Activated naive CD8-positive, alpha-beta T cell treated with anti-CD3 and anti-CD28 coated beads, Interleukin-2, amount 10 ng/mL, durations not matched to agents 7 days and 5 days (primary cell): ENCODE data around the gene SORCS2. TPM values are rescaled to one million over a fixed set of nuclear protein-coding genes. Genes with fewer than 3 reads are reported as not detected.
A peak's percentile ranks its signal among the peaks of the same experiment; 100 is the strongest.

Source experiments
- ATAC-seq: fragments of 150-1000 bp; cut with Tn5 transposase; one replicate; pipeline ENCODE4 v1.10.0; 2021; ENCODE audit warnings: low read depth, moderate library complexity
- POLR2A ChIA-PET: fragments of 350-600 bp; sonication (Branson Sonifier 250); formaldehyde crosslinking; loops from one replicate; lab custom pipeline; 2021; ENCODE audit warnings: antibody characterized with exemption; lab: Charles Lee
- DNase-seq: peaks from one replicate; pipeline ENCODE4 v3.0.0; 2021
- H3K27ac Mint-ChIP-seq: one replicate; pipeline ENCODE4 v1.8.0; 2022; ENCODE audit warnings: mild to moderate bottlenecking, mixed read lengths
- H3K27me3 Mint-ChIP-seq: one replicate; pipeline ENCODE4 v1.8.0; 2022; ENCODE audit warnings: mild to moderate bottlenecking, moderate library complexity, mixed read lengths
- H3K36me3 Mint-ChIP-seq: one replicate; pipeline ENCODE4 v1.8.0; 2021; ENCODE audit warnings: mild to moderate bottlenecking, mixed read lengths
- H3K4me1 Mint-ChIP-seq: one replicate; pipeline ENCODE4 v1.8.0; 2021; ENCODE audit warnings: mixed read lengths
- H3K4me3 Mint-ChIP-seq: one replicate; pipeline ENCODE4 v1.8.0; 2022; ENCODE audit warnings: mild to moderate bottlenecking, moderate library complexity, mixed read lengths
- H3K9me3 Mint-ChIP-seq: one replicate; pipeline ENCODE4 v1.8.0; 2021; ENCODE audit warnings: mixed read lengths
- total RNA-seq, 2 experiments: library from RNA; stranded (reverse); gene quantifications; one replicate each; pipeline ENCODE4 v1.2.3, GENCODE V29; 2021

The SORCS2 gene
- total RNA-seq, 2 experiments from 2014 or later = not detected

GRCh38 chr4:7403001-7403400, 210.7 kb downstream of the SORCS2 start:
- no peak overlapping the region for H3K27ac Mint-ChIP-seq
- peaks cover 3% of the 10 kb centered on the region for H3K9me3 Mint-ChIP-seq
- H3K36me3 Mint-ChIP-seq = no peaks in the 10 kb centered on the region
- DNase-seq (no peak), ATAC-seq (no peak)
- H3K4me3 Mint-ChIP-seq = no peak overlapping the region
- H3K4me1 Mint-ChIP-seq = no peaks in the 10 kb centered on the region
- H3K27me3 Mint-ChIP-seq = peaks cover 6% of the 10 kb centered on the region
- POLR2A ChIA-PET = no interaction called here

DNA sequence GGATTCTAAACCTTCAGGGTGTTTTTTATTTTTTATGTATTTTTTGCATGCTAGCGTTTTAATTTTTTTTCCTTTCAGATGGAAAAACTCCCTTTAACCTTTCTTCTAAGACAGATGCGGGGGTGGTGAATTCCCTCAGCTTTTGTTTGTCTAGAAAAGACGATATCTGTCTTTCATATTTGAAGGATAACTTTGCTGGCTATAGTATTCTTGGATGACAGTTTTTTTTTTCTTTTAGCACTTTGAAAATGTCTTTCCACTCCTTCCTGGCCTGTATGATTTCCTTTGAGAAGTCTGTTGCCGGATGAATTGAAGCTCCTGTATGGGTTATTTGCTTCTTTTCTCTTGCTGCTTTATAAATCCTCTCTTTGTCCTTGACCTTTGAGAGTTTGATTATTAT, 215.8 kb downstream of the SORCS2 start:
- POLR2A ChIA-PET = no interaction called here
- H3K36me3 Mint-ChIP-seq = no peaks in the 10 kb centered on the region
- H3K4me1 Mint-ChIP-seq = no peaks in the 10 kb centered on the region
- H3K27ac Mint-ChIP-seq = no peak overlapping the region
- peaks cover 2% of the 10 kb centered on the region for H3K27me3 Mint-ChIP-seq
- DNase-seq (no peak), ATAC-seq (no peak)
- H3K4me3 Mint-ChIP-seq = no peak overlapping the region
- peaks cover 5% of the 10 kb centered on the region for H3K9me3 Mint-ChIP-seq

DNA sequence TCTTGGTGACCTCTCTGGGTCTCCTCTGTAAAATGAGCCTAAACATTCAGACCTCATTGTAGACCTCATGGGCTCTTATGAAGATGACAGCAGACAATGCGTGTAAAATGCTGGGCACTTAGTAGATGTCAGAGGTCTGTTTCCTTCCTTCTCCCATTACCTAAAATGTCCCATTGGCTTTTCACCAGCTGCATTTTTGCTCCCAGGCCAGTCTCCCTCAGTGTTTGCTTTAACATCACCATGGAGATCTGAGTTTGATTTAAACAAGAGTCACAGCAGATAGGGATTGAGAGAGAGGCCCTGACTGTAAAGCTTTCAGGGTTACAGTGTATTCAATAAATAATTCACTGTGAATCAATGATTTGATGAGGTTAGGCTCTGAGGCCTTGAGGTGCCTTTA, 218.1 kb downstream of the SORCS2 start:
- no peaks in the 10 kb centered on the region for H3K4me1 Mint-ChIP-seq
- H3K27me3 Mint-ChIP-seq = peaks cover 2% of the 10 kb centered on the region
- H3K9me3 Mint-ChIP-seq = peaks cover 5% of the 10 kb centered on the region
- no peaks in the 10 kb centered on the region for H3K36me3 Mint-ChIP-seq
- POLR2A ChIA-PET = no interaction called here
- H3K4me3 Mint-ChIP-seq = no peak overlapping the region
- ATAC-seq (no peak), DNase-seq (no peak)
- H3K27ac Mint-ChIP-seq = no peak overlapping the region

GRCh38 chr4:7411491-7411890, 219.2 kb downstream of the SORCS2 start:
- Mint-ChIP-seq H3K4me3 (no peak overlapping the region), H3K4me1 (no peaks in the 10 kb centered on the region), H3K27ac (no peak overlapping the region), H3K27me3 (peaks cover 2% of the 10 kb centered on the region), H3K9me3 (peaks cover 5% of the 10 kb centered on the region), H3K36me3 (no peaks in the 10 kb centered on the region)
- POLR2A ChIA-PET = no interaction called here
- ATAC-seq (no peak), DNase-seq (no peak)

DNA sequence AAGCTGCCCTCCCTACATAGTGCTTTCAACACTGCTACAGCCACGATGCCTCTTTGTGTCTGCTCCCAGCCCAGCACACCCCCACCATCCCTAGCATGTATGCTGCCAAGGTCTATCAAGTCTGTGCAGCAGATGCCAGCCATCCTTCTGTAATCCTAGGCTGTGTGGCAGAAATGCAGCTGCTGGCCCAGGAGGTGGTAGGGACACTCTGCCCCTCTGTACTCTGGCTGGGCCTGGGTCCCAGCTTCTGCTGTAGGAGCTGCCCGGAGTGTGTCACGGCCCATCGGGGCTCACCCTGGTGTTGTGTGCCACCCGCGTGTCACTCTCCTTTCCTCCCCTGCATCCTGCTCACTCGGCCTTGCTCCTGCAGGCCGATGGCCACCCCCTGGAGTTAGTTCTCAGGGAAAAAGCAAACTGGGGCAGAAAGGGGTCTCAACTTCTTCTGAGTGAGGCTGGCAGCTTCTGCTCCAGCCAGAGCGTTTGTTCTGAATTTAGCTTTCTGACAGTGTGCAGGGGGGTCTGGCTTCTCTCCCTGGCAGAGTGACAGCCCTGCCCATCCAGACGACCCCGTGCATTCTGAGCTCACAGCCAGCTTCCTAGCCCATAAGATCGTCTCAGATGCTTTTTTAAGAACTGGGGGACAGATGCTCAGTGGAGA, 219.7 kb downstream of the SORCS2 start:
- Mint-ChIP-seq H3K36me3 (no peaks in the 10 kb centered on the region), H3K4me3 (no peak overlapping the region), H3K27ac (no peak overlapping the region), H3K27me3 (peaks cover 2% of the 10 kb centered on the region), H3K9me3 (peaks cover 5% of the 10 kb centered on the region), H3K4me1 (no peaks in the 10 kb centered on the region)
- POLR2A ChIA-PET = no interaction called here
- DNase-seq (peak; percentile 6), ATAC-seq (no peak)

GRCh38 chr4:7412554-7412912, 220.2 kb downstream of the SORCS2 start:
- Mint-ChIP-seq H3K4me3 (no peak overlapping the region), H3K36me3 (no peaks in the 10 kb centered on the region), H3K9me3 (peaks cover 5% of the 10 kb centered on the region), H3K27me3 (peaks cover 2% of the 10 kb centered on the region), H3K27ac (no peak overlapping the region), H3K4me1 (no peaks in the 10 kb centered on the region)
- POLR2A ChIA-PET = interaction anchor here (0.6 kb wide), 1 partner anchor 26 kb away, joined by 3 read pairs; no protein-coding TSS in a partner anchor
- ATAC-seq (no peak), DNase-seq (peak; percentile 7)

DNA sequence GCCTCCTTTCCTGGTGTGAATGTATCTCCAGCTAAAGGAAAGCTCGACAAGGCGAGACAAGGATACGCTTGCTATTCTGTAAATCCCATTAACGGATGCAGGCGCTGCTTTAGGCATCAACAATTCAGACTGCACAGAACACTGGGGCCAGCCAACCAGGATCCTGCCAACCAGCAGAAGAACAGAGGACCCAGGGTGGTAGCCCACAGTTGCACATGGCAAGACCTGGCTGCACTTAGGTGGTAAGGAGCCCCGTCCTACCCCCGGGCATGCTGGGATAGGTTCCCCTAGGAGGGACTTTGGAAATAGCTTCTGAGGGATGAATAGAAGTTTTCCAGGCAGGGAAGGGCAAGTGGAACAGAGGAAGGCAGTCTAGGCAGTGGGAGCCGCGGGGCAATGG, 221.7 kb downstream of the SORCS2 start:
- DNase-seq = peak; percentile 4
- POLR2A ChIA-PET = no interaction called here
- ATAC-seq = no peak
- H3K4me3 Mint-ChIP-seq = no peak overlapping the region
- H3K9me3 Mint-ChIP-seq = peaks cover 1% of the 10 kb centered on the region
- H3K4me1 Mint-ChIP-seq = no peaks in the 10 kb centered on the region
- no peak overlapping the region for H3K27ac Mint-ChIP-seq
- H3K27me3 Mint-ChIP-seq = peaks cover 2% of the 10 kb centered on the region
- H3K36me3 Mint-ChIP-seq = no peaks in the 10 kb centered on the region

GRCh38 chr4:7414736-7415510, 222.6 kb downstream of the SORCS2 start:
- Mint-ChIP-seq H3K9me3 (peaks cover 1% of the 10 kb centered on the region), H3K4me1 (no peaks in the 10 kb centered on the region), H3K4me3 (no peak overlapping the region), H3K27me3 (peaks cover 2% of the 10 kb centered on the region), H3K27ac (no peak overlapping the region), H3K36me3 (no peaks in the 10 kb centered on the region)
- DNase-seq (peak; percentile 5), ATAC-seq (no peak)
- POLR2A ChIA-PET = no interaction called here

- Mint-ChIP-seq H3K4me1 (no peaks in the 10 kb centered on the region), H3K27ac (no peak overlapping the region), H3K27me3 (peaks cover 2% of the 10 kb centered on the region), H3K4me3 (no peak overlapping the region), H3K36me3 (no peaks in the 10 kb centered on the region), H3K9me3 (peaks cover 1% of the 10 kb centered on the region)
- POLR2A ChIA-PET = no interaction called here
- DNase-seq (peak; percentile 4), ATAC-seq (no peak)
These were observed 223.8 kb downstream of the SORCS2 start for GRCh38 chr4:7415927-7416686.

DNA sequence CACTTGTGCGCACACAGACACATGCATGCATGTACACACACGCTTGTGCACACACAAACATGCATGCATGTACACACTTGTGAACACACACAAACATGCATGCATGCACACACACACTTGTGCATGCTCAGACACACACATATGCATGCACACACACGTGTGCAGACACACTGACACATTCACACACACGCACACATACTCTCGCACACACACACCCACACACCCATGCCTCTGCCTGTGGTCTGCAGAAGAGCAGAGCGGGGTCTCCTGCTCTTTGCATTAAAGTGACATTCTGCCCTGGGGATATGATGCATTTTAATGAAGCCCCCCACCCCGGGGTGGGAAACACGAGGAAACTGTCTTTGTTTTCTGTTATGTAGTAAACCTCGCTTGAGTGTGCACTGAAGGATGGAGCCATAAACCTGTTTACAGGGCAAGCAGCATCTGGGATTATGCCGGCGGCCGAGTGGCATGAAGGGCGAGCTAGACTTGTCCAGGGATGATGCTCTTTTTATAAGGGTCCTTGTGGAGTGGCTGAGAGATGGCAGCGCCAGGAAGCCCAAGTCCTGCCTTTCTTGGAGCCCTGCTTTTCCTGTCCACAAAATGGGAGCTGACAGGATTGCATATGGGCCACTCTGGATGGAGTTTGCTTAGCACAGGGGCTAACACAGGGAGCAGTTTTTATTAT, 224.6 kb downstream of the SORCS2 start:
- peaks cover 1% of the 10 kb centered on the region for H3K9me3 Mint-ChIP-seq
- no peak overlapping the region for H3K4me3 Mint-ChIP-seq
- POLR2A ChIA-PET = no interaction called here
- no peak overlapping the region for H3K27ac Mint-ChIP-seq
- DNase-seq (peak; percentile 10), ATAC-seq (no peak)
- H3K27me3 Mint-ChIP-seq = no peaks in the 10 kb centered on the region
- no peaks in the 10 kb centered on the region for H3K4me1 Mint-ChIP-seq
- H3K36me3 Mint-ChIP-seq = no peaks in the 10 kb centered on the region

DNA sequence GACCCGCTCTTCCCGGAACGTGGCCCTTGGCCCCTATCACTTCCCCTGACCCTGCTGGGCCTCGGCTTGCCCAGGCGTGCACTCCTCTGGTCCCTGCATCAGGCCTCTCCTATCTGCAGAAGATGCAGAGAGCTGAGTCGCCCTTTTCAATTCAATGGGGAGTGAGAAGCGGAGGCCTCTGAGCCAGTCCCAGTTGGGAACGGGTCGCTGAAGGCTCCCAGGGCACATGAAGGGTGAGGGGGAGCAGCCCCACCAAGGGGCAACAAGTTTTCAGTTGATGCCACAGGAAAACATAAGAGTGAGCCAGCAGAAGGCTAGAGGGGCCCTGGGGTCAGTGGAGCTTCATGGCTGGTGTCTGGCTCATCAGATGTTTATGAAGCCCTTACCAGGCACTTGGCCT, 225.3 kb downstream of the SORCS2 start:
- no peaks in the 10 kb centered on the region for H3K27me3 Mint-ChIP-seq
- H3K4me1 Mint-ChIP-seq = no peaks in the 10 kb centered on the region
- no peak overlapping the region for H3K27ac Mint-ChIP-seq
- ATAC-seq = no peak
- POLR2A ChIA-PET = no interaction called here
- no peaks in the 10 kb centered on the region for H3K36me3 Mint-ChIP-seq
- DNase-seq = peak; percentile 11
- H3K9me3 Mint-ChIP-seq = peaks cover 1% of the 10 kb centered on the region
- no peak overlapping the region for H3K4me3 Mint-ChIP-seq

GRCh38 chr4:7418131-7418943, 226.0 kb downstream of the SORCS2 start:
- Mint-ChIP-seq H3K4me3 (no peak overlapping the region), H3K9me3 (peaks cover 1% of the 10 kb centered on the region), H3K36me3 (no peaks in the 10 kb centered on the region), H3K27me3 (no peaks in the 10 kb centered on the region), H3K4me1 (no peaks in the 10 kb centered on the region), H3K27ac (no peak overlapping the region)
- DNase-seq (peak; percentile 6), ATAC-seq (no peak)
- POLR2A ChIA-PET = no interaction called here
